LNCAP (cell line): ENCODE data around the gene MYO9A.

ENCODE experiments used
- TF ChIP-seq, protein P1 (sequence below): fragments of 450-650 bp; IDR thresholded peaks from 2 replicates; pipeline ENCODE4 v1.5.1; 2017; ENCODE audit warnings: mild to moderate bottlenecking

MYO9A gene

GRCh38 chr15:72146934-72147333 is 29.0 kb upstream of the MYO9A start:
- TF ChIP-seq, protein P1, sequence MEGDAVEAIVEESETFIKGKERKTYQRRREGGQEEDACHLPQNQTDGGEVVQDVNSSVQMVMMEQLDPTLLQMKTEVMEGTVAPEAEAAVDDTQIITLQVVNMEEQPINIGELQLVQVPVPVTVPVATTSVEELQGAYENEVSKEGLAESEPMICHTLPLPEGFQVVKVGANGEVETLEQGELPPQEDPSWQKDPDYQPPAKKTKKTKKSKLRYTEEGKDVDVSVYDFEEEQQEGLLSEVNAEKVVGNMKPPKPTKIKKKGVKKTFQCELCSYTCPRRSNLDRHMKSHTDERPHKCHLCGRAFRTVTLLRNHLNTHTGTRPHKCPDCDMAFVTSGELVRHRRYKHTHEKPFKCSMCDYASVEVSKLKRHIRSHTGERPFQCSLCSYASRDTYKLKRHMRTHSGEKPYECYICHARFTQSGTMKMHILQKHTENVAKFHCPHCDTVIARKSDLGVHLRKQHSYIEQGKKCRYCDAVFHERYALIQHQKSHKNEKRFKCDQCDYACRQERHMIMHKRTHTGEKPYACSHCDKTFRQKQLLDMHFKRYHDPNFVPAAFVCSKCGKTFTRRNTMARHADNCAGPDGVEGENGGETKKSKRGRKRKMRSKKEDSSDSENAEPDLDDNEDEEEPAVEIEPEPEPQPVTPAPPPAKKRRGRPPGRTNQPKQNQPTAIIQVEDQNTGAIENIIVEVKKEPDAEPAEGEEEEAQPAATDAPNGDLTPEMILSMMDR: no peak

GRCh38 chr15:72146221-72146620 is 28.3 kb upstream of the MYO9A start:
- TF ChIP-seq, protein P1: no peak

DNA sequence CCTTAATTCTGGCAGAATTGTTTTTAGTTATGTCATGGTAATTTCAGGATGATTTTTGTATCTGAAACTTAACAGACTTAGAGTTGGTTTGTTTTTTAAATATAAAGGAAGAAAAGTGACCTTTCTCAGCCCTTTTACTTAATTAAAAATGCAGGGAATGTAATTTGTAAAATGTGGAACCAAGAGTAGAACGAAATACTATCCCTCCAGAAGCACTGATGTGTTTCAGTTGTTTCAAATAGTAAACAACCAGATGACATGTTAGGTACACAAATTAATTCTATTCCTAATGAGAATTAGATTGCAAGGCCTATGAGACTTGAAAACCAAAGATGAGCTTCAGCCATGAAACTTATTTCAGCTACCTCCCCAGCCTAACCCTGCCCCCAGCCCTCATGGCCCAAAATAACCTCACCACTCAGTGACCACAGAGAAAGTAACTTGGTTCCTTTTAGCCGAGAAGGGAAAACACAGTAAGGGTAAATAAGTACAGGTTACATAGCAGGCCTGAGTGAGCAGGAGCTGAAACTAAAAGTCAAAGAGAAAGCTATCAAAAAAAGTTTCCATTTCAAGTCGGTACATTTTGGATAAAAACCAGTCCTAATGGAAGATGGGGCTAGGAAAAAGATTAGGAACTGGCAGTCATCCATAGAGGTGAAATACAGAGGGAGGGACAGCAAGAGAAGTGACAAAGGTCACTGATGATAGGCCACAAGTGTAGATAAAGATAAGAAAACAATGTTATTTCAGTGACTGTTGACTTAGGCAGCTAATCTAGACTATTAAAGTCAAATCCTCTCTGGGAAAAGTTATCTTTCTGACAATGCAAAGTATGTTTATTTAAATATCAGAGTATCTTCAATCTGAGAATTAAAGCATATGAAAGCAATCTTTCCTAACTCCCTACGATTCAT is 23.5 kb upstream of the MYO9A start:
- TF ChIP-seq, protein P1: no peak

GRCh38 chr15:72140088-72140487 is 22.1 kb upstream of the MYO9A start:
- TF ChIP-seq, protein P1: no peak

- TF ChIP-seq, protein P1: no peak
Measured at GRCh38 chr15:72139667-72140066, 21.7 kb upstream of the MYO9A start.

- TF ChIP-seq, protein P1: no peak
Measured at GRCh38 chr15:72136170-72137051, 18.5 kb upstream of the MYO9A start.

DNA sequence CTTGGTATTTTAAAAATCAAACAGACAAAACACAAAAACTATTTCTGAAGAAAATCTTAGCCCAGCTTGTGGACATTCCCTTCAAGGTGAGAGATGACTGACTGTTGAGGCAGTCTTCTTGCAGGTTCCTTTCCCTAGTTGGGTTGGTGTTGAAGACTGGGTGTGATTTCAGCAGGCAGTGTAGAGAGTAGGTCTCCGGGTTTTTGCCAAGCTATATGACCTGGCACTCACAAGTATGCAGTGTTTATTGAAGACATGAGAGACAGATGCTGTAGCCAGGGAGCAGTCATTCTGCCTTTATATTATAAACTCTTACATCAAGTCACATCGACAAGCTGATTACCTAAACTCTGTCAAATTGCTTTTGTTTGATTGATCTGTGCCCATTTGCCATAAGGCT is 17.8 kb upstream of the MYO9A start:
- TF ChIP-seq, protein P1: no peak
